Measurements from ENCODE around the gene MAPKAPK2.

Gene MAPKAPK2

DNA sequence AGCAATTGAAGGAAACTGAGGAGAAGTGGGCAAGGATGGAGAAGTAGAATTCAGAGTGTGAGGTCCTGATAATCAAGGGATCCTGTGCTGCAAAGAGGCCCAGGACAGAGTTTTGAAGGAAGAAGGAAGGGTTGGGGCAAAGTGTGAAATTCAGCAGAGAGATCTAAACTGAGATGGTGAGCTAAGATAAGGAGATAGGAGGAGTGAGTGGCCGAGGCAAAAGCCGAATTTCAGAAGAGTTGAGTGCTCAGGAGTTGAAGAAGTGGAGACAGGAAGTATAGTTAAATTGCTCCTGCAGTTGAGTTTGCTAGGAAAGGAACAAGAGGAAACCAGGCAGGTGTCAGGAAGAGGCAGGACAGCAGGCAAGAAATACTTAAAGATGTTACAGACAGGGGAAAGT lies 16.4 kb upstream of the MAPKAPK2 start:
- TF ChIP-seq ZBTB7A (IDR thresholded peaks at IDR 0.05; ENCODE audit: low read depth), result no peak
- no peak for TF ChIP-seq RAD21 (IDR thresholded peaks at IDR 0.05; ENCODE audit: low read depth)

GRCh38 chr1:206668874-206669410 lies 15.8 kb upstream of the MAPKAPK2 start:
- TF ChIP-seq TAF1 (IDR thresholded peaks at IDR 0.05; ENCODE audit: low read depth) (no peak), EGR1 (IDR thresholded peaks at IDR 0.05) (no peak), USF1 (IDR thresholded peaks at IDR 0.05) (peak; percentile 40; the same call in 1 of the 2 replicates)
- TF ChIP-seq, protein P1, sequence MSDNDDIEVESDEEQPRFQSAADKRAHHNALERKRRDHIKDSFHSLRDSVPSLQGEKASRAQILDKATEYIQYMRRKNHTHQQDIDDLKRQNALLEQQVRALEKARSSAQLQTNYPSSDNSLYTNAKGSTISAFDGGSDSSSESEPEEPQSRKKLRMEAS (IDR thresholded peaks at IDR 0.05), result no peak

DNA sequence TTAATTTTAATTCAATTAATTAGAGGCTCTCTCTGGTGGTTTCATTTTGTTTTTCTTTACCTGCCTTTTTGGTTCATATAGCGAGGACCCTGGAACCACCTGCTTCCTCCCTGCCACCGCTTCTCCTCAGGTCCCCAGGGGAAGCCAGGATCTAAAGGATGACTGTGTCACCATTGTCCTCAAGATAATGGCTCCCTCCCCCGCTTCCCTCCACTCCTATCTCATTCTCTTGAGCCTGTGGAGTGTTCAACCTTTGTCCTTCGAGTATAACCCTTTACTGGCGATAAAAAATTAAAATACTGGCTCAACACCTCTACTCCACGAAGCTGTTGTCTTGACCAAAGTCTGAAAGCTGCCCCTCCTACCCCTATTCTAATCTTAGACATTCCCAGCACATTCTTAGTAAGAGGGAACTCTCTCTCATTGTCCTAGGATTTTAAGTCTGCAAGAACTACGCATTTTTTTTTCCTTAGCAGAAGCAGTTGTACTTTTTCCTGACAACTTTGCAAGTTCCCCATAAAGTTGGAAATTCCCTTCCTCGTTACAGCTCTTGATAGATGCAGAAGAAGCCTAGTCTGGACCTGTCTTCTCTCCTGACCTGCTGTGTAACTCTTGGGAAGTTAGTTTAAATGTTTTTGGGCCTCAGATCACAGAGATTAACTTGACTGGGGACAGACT lies 12.6 kb upstream of the MAPKAPK2 start:
- TF ChIP-seq, protein P2, sequence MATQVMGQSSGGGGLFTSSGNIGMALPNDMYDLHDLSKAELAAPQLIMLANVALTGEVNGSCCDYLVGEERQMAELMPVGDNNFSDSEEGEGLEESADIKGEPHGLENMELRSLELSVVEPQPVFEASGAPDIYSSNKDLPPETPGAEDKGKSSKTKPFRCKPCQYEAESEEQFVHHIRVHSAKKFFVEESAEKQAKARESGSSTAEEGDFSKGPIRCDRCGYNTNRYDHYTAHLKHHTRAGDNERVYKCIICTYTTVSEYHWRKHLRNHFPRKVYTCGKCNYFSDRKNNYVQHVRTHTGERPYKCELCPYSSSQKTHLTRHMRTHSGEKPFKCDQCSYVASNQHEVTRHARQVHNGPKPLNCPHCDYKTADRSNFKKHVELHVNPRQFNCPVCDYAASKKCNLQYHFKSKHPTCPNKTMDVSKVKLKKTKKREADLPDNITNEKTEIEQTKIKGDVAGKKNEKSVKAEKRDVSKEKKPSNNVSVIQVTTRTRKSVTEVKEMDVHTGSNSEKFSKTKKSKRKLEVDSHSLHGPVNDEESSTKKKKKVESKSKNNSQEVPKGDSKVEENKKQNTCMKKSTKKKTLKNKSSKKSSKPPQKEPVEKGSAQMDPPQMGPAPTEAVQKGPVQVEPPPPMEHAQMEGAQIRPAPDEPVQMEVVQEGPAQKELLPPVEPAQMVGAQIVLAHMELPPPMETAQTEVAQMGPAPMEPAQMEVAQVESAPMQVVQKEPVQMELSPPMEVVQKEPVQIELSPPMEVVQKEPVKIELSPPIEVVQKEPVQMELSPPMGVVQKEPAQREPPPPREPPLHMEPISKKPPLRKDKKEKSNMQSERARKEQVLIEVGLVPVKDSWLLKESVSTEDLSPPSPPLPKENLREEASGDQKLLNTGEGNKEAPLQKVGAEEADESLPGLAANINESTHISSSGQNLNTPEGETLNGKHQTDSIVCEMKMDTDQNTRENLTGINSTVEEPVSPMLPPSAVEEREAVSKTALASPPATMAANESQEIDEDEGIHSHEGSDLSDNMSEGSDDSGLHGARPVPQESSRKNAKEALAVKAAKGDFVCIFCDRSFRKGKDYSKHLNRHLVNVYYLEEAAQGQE (IDR thresholded peaks at IDR 0.05; ENCODE audit: low read depth), result no peak
- TF ChIP-seq, protein P1 (IDR thresholded peaks at IDR 0.05), result no peak
- no peak for TF ChIP-seq TEAD4 (IDR thresholded peaks at IDR 0.05)
- TF ChIP-seq FOXM1 (IDR thresholded peaks at IDR 0.05; ENCODE audit: borderline replicate concordance, low read depth), result no peak
- TF ChIP-seq EGR1 (IDR thresholded peaks at IDR 0.05), result no peak

GRCh38 chr1:206672844-206673758 lies 11.6 kb upstream of the MAPKAPK2 start:
- TF ChIP-seq FOXM1 (IDR thresholded peaks at IDR 0.05; ENCODE audit: borderline replicate concordance, low read depth) (no peak), TAF1 (IDR thresholded peaks at IDR 0.05; ENCODE audit: low read depth) (no peak), EP300 (IDR thresholded peaks at IDR 0.05; ENCODE audit: borderline replicate concordance) (no peak), EGR1 (IDR thresholded peaks at IDR 0.05) (no peak), ZBTB7A (IDR thresholded peaks at IDR 0.05; ENCODE audit: low read depth) (no peak)

- no peak for TF ChIP-seq CEBPB (IDR thresholded peaks at IDR 0.05)
- TF ChIP-seq NFIC (IDR thresholded peaks at IDR 0.05), result no peak
- TF ChIP-seq, protein P1 (IDR thresholded peaks at IDR 0.05), result no peak
- no peak for TF ChIP-seq YY1 (IDR thresholded peaks at IDR 0.05; ENCODE audit: low read depth)
- no peak for TF ChIP-seq ZBTB7A (IDR thresholded peaks at IDR 0.05; ENCODE audit: low read depth)
- no peak for TF ChIP-seq EGR1 (IDR thresholded peaks at IDR 0.05)
- TF ChIP-seq USF1 (IDR thresholded peaks at IDR 0.05), result no peak
- TF ChIP-seq EP300 (IDR thresholded peaks at IDR 0.05; ENCODE audit: borderline replicate concordance), result no peak
- no peak for TF ChIP-seq TCF12 (IDR thresholded peaks at IDR 0.05; ENCODE audit: low read depth)
- no peak for TF ChIP-seq RAD21 (IDR thresholded peaks at IDR 0.05; ENCODE audit: low read depth)
- TF ChIP-seq CREB1 (IDR thresholded peaks at IDR 0.05; ENCODE audit: low read depth), result no peak
- TF ChIP-seq FOXM1 (IDR thresholded peaks at IDR 0.05; ENCODE audit: borderline replicate concordance, low read depth), result no peak
- no peak for TF ChIP-seq TAF1 (IDR thresholded peaks at IDR 0.05; ENCODE audit: low read depth)
- TF ChIP-seq, protein P2 (IDR thresholded peaks at IDR 0.05; ENCODE audit: low read depth), result no peak
- TF ChIP-seq TEAD4 (IDR thresholded peaks at IDR 0.05), result no peak
Measured at GRCh38 chr1:206674236-206674635, 10.5 kb upstream of the MAPKAPK2 start.

- no peak for TF ChIP-seq ZBTB7A (IDR thresholded peaks at IDR 0.05; ENCODE audit: low read depth)
- TF ChIP-seq TAF1 (IDR thresholded peaks at IDR 0.05; ENCODE audit: low read depth), result no peak
- TF ChIP-seq CEBPB (IDR thresholded peaks at IDR 0.05), result no peak
- TF ChIP-seq TCF12 (IDR thresholded peaks at IDR 0.05; ENCODE audit: low read depth), result no peak
- TF ChIP-seq YY1 (IDR thresholded peaks at IDR 0.05; ENCODE audit: low read depth), result no peak
Measured at GRCh38 chr1:206674745-206675175, 9.9 kb upstream of the MAPKAPK2 start.
